NCI-H2227 (cell line): ENCODE measurements around the gene VPS18.
"Not testable (repeated sequence)": the region's sequence is repeated elsewhere in the genome, so short reads cannot be mapped to it uniquely, and the experiment has no call there.

Experiments used
- DNase-seq: peaks from one replicate; lab custom pipeline; 2025; ENCODE audit not compliant: unreplicated experiment; lab: John Stamatoyannopoulos, UW

Gene VPS18, protein sequence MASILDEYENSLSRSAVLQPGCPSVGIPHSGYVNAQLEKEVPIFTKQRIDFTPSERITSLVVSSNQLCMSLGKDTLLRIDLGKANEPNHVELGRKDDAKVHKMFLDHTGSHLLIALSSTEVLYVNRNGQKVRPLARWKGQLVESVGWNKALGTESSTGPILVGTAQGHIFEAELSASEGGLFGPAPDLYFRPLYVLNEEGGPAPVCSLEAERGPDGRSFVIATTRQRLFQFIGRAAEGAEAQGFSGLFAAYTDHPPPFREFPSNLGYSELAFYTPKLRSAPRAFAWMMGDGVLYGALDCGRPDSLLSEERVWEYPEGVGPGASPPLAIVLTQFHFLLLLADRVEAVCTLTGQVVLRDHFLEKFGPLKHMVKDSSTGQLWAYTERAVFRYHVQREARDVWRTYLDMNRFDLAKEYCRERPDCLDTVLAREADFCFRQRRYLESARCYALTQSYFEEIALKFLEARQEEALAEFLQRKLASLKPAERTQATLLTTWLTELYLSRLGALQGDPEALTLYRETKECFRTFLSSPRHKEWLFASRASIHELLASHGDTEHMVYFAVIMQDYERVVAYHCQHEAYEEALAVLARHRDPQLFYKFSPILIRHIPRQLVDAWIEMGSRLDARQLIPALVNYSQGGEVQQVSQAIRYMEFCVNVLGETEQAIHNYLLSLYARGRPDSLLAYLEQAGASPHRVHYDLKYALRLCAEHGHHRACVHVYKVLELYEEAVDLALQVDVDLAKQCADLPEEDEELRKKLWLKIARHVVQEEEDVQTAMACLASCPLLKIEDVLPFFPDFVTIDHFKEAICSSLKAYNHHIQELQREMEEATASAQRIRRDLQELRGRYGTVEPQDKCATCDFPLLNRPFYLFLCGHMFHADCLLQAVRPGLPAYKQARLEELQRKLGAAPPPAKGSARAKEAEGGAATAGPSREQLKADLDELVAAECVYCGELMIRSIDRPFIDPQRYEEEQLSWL

DNA sequence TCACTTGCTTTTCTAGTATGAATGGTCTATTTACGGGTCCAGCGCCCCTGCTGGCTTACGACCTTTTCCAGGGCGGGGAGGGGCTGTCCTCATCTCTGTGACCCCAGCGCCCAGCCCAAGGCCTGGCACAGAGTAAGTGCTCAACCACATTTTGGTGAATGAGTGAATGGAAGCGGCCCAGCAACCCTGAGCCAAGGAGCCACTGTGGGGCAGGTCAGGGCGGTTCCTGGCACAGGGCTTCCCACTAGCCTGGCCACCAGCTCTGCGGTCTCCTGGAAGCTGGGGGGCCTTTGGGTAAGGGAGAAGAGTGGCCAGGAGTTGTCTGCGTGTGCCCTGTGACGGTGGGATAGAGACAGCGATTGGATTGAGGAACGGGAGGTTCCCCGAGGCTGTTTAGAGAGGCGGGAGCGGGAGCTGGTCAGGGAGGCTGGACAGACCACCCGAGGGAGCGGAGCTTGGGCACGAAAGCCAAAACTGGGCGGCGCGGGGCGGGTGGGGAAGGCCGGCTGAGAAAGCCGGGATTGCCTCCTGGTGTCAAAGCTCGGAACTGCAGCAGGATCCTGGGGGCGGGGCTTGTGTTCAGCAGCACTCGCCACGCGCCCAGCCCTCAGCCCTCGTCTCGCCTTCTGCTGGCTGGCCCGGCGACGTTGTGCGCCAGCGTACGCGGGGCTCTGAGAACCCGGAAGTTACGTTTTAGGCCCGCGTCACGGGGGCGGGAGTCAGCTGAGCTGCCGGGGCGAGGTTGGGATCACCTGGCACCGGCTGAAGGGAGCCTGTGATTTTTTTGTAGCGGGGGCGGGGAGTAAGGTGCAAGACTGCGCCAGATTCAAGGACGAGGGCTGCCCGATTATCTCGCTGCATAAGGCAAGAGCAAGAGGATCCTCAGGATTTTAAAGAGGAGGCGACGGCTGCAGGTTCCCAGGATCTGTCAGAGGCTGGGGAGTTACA lies at the start of gene VPS18:
Gene VPS18, plus strand, starts transcription at position 718 of the 948 bp plus-strand sequence. CDS start 319 bp downstream, outside the sequence.
- DNase-seq, result peak; percentile 96

DNA sequence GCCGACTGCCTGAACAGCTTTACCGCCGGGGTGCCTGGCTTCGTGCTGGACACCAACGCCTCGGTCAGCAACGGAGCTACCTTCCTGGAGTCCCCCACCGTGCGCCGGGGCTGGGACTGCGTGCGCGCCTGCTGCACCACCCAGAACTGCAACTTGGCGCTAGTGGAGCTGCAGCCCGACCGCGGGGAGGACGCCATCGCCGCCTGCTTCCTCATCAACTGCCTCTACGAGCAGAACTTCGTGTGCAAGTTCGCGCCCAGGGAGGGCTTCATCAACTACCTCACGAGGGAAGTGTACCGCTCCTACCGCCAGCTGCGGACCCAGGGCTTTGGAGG lies 49.6 kb upstream of the VPS18 start:
- DNase-seq, result no peak

DNA sequence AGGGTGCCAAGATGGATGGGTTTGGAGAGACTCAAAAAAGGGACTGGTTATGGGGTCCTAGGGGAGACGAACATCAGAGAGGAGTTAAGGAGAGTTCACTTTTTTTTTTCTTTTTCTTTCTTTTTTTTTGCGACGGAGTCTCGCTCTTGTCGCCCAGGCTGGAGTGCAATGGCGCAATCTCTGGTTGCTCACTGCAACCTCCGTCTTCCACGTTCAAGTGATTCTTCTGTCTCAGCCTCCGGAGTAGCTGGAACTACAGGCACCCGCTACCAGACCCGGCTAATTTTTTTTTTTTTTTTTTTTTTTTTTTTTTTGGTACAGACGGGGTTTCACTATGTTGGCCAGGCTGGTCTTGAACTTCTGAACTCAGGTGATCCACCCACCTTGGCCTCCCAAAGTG lies 49.2 kb upstream of the VPS18 start:
- DNase-seq, result no peak

DNA sequence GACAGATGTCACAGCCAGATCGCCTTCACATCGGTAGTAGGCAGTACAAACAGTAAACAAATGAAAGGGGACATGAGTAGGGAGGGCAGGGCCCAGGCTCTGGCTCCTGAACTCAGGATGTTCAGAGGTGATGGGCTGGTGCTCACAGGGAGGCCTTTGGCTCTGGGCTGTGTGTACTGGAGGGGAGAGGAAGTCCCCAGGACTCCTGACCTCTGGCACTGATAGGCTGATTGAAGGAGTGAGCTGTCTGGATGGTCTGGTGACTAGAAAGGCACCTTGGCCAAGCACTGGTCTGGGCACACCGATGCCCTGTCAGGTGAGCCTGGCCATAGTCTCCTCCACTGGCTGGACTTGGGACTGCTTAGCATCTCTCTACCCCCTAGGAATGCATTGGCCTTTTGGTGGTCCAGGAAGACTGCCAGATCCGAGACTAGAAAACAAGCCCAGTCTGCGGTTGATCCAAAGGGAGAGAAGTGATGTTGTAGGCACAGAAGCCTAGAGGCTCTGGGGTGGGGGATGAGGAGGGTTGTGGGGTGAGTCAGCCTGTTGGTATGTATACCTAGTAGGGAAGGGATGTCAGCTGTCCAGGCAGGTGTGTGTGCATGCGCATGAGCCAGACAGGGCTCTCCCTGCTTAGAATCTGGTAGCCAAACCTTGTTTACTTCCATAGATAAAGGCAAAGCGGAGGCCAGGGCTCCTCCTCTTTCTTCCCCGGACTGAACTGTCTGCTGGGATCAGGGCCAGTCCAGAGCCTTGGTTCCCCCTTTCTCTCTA lies 48.6 kb upstream of the VPS18 start:
- no peak for DNase-seq

DNA sequence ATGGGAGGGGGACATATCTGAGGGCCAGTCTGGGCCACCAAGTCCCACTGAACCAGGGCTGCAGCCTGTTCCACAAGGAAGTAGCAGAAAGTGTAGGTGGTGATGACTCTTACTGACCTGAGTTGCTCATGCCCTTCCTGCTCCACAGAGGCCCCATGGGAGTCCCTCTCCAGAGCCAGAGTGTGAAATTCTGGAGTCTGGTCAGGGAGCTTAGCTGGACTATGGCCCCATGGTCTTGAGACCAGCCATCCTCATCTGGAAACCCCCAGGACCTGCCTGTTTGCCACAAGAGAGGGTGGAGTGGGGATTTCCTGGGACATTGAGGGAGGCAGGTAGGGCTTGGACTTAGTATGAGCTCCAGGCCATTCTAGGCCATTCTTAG lies 47.4 kb upstream of the VPS18 start:
- DNase-seq, result no peak

DNA sequence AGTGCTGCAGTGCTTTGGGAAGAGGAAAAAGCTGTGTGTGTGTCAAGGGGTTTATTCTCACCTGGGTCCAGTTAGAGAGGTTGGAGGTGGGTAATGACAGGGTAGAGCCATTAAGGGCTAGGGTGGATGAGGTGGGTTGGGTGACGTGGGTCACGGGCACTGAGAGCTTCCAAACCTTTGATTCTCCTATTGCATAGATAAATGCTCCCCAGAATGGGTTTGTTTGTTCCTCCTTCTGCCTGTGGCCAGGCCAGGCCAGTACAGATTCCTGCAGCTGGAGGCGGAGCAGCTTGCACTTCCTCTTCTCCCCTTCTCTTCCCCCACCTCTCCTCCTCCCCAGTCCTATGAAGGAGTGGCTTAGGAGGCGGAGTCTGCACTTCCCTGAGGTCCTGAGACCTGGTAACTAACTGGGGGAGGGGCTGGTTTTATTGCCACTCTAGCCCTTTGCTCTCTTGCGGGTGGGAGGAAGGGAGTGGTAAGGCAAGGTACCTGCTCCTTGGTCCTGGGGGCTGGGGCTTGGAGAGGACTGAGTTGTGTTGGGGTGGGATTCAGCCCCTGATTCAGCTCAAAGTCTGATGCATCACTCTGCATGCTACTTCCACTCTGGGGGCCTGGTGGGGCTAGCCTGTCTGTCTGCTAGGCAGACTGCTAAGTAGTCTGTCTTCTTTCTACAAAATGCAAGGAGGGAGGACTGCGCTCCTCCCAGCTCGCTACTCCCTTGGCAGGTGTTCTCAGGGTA lies 46.9 kb upstream of the VPS18 start:
- DNase-seq, result peak; percentile 65

DNA sequence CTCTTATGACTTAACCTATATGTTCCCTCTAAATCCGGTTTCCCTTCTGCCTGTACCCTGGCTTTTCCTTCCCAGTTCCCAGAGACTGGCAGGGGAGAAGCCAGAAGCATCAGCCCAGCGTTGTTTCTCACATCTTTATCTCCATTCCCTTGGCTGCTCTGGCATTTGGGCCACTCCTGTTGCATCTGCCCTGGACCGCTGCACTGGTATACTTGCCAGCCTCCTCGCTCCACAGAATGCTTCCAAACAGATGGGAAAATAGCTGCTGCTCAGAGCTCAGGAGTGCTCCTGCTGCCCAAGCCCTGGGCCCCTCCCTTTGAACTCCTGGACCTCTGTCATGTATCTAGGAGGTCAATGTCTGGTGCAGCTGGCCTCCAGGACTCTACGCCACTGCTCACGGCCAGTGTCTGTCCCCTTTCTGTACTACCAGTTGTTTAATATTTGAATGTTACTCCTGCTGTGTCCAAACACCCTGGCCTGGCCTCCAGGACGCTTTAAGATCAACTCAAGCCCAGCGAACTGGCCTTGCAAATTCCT lies 43.6 kb upstream of the VPS18 start:
- no peak for DNase-seq

DNA sequence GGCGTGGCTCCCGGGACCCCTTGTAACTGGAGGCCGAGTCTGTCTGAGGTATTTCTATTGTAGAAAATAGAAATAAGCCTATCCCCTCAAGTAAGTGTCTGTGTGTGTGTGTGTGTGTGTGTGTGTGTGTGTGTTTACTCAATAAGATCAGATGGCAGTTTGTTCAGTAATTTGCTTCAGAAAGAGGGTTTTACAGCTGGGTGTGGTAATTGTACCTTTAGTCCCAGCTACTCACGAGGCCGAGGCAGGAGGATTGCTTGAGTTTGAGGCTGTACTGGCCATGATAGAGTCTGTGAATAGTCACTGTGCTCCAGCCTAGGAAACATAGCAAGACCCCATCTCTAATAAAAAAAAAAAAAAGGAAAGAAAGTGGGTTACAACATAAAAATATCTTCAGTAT lies 41.7 kb upstream of the VPS18 start:
- DNase-seq, result no peak

DNA sequence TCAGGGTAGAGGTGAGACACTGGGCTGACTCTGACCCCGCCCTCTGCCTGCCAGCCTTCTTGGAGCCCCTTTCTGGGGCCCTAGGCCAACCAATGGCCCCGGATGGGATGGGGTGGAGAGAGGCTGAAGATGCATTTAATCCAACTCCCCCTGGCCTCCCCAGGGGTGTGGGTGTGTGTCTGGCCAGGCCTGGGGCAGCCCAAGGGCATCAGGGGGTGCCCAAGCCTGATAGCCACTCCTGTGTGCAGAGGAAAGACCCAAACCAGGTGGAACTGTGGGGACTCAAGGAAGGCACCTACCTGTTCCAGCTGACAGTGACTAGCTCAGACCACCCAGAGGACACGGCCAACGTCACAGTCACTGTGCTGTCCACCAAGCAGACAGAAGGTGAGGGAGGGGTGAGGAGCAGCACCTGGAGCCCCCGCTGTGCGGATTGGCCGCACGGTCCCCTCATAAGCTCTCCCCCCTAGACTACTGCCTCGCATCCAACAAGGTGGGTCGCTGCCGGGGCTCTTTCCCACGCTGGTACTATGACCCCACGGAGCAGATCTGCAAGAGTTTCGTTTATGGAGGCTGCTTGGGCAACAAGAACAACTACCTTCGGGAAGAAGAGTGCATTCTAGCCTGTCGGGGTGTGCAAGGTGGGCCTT lies 40.9 kb upstream of the VPS18 start:
- DNase-seq, result no peak

DNA sequence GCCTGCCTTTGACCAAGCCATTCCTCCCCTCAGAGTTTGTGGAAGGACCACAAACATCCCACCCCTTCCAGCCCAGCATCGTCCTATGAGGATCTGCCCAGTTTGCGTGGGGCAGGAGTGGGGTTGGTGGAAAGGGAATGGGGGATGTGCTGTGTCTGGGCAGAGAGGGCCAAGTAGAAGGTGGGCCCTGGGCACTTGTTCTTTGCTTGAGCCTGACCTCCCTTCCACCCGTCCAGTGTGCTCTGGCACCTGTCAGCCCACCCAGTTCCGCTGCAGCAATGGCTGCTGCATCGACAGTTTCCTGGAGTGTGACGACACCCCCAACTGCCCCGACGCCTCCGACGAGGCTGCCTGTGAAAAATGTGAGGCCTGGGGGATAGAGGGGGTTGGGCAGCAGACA lies 40.1 kb upstream of the VPS18 start:
- DNase-seq, result no peak

DNA sequence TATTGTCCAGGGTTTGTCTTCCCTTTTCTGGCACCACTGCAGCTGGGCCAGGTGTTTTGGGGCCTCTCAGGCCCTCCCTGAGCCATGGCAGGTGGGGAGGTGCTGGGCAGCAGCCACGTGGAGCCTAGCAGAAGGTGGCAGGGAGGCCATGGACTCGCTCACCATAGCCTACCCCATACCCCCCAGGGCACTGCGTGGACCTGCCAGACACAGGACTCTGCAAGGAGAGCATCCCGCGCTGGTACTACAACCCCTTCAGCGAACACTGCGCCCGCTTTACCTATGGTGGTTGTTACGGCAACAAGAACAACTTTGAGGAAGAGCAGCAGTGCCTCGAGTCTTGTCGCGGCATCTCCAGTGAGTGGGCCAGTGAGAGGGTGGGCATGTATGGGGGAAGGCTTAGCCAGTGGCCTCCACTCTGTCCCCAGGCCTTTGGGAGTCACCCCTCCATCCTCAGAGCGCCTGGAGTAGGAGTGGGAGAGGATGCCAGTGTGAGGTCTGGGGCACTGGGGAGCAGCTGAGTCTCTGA lies 38.5 kb upstream of the VPS18 start:
- DNase-seq, result no peak

DNA sequence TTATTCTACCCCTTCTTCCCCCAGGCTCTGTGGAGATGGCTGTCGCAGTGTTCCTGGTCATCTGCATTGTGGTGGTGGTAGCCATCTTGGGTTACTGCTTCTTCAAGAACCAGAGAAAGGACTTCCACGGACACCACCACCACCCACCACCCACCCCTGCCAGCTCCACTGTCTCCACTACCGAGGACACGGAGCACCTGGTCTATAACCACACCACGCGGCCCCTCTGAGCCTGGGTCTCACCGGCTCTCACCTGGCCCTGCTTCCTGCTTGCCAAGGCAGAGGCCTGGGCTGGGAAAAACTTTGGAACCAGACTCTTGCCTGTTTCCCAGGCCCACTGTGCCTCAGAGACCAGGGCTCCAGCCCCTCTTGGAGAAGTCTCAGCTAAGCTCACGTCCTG lies 37.5 kb upstream of the VPS18 start:
- DNase-seq, result no peak

DNA sequence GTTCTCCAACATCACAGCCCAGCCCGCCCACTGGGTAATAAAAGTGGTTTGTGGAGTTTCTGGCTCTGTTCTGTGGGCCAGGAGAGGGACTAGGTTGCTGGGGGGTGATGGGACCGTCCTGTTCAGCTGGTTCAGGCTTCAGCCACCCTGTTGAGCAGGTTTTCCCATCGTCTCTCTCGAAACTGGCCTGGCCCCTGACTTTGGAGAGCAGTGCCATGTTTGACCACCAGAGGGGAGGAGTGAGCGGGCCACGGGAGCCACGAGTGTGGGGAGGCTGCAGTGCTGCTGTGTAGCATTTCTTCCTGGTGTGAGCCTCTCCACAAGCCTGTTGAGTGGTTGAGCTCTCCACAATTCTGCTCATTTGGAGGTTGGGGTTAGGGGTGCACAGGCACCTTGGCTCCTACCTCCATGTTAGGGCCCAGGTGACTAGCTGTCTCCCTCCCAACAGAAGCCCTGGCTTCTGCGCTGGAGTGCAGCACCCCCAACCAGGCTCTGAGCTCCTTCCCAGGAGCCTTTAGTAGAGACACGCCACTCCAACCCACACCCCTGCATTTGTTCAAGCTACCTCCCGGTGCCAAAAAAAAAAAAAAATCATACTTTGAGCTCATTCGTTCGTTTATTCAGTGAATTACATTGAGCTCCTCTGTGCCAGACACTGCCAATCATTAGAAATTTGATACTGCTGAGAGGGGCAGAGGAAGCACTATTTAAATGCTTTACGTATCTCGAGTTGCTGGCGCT lies 36.5 kb upstream of the VPS18 start:
- DNase-seq, result peak; percentile 77

DNA sequence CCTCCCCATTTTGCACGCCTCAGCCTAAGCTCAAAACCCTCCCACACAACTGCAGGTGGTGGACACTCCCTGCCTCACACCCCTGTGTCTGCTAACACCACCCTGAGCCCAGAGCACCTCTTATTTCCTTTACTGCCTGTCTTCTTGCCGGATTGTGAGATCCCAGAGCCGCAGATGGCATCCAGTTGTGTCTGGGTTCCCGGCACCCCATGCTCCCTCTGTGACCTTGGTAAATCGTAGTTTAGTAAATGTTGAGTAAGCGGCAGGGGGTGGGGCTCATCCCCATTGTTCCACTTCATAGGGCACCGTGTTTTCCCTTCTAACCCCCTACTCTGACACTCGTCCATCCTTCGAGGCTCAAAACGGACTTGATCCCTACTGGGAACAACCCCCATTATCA lies 35.5 kb upstream of the VPS18 start:
- DNase-seq, result no peak

DNA sequence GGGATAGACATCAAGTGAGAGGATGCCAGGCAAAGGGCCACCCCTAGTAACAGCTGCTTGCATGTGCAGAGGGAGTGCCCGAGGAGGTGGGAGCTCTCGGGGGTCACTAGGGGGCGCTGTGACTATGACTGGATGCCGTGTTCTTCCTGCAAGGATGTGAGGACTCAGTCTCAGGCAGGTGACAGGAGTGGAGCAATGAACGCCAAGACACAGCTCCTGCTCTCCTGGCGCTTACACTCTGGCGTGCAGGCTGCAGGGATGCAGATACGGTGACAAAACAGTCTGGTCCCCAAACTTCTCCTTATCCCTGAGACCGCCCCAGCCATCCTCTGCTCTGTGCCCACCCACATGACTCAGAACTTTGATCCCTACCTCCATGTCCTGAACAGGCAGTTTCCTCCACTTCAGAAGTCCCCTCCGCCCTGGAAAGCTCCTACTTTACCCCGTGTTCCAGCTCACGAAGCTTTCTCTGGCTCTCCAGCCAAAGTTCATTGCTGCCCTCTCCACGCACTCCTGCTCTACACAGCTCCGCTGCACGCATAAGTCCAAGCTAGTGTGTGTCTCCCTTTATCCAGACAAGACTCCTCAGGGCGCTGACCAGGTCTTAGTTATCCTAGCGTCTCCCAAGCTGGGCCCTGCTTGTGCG lies 34.9 kb upstream of the VPS18 start:
- DNase-seq, result peak; percentile 66

DNA sequence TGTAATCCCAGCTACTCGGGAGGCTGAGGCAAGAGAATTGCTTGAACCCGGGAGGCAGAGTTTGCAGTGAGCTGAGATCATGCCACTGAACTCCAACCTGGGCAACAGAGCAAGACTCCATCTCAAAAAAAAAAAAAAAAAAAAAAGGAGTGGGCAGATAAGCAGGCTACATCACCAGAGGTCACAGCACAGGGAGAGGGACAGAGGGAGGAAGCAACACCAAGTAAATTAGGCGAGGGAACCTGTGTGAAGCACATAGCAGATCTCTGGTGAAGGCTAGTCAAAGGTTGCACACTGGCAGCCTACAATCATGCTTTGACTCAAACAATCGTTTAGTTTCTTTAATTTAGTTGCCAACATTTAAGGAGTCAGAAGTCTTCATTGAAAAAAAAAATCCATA lies 33.1 kb upstream of the VPS18 start:
- DNase-seq, result not testable (repeated sequence)

DNA sequence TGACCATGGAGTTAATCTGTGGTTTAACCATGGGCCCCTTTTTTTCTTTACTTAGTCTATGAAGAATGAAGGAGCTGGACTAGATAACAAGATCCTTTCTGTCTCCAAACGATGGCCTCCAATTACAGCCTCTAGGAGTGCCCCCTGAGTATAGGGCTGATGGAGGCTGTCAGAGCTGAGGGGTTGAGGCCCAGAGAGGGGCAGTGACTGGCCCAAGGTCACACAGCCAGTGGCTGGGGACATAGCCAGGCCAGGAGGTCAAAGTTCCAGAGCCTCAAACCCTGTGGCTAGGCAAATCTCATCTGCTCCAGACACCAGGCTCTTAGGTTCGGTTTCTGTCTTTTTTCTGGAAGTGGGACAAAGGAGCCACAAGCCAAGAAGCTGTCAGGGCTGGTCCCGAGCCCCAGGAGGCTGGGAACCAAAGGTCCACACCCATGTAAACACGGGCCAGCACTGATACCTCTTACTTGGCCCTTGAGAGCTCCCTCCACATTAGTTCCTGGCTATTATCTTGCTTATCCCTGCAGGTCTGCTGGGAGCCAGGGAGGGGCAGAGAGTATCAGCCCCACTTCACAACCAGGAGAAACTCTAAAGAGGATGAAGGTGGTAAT lies 30.5 kb upstream of the VPS18 start:
- no peak for DNase-seq
